NCI-H2171 treated with DMSO at 0.1 percent for 48 hours (cell line): ENCODE measurements around the gene FGF6.

Experiments used
- DNase-seq: peaks from one replicate; lab custom pipeline; 2025; lab: John Stamatoyannopoulos, UW

The FGF6 gene

DNA sequence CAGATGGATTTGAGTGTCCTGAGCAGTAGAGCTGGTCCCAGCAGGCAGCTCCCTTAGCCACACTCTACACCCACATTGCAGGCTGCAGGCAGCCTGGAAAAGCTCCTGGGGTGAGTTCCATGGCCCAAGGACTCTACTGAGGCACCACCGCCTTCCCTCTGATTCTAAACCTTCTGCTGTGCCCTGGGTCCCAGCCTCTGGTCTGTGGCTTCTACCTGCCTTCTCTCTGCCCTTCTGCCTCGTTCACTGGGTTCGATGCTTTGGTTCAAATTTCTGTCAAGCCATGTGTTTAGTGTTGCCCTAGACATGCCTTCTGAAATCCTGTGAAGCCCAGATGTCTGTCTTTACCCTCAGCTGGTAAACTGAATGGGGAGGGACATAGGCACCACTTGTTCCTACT, 1.5 kb upstream of the FGF6 start:
- no peak for DNase-seq

DNA sequence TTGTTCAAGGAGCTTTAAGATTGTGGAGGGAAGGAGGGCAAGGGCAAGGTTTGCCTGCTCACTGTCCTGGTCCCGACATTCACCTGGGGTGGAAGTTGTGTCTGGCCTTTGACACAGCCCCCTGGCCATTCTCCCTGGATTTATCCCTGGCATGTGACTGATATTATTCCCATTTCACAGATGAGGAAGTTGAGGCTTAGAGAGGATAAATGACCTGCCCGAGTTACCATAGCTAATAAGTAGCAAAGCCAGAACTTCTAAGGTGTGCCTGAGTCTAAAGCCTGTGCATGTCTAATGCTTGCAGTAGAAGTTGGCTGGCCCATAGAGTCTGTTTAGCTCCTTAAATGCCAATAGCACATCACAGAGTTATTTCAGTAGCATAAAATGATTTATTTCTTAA, 720 bp upstream of the FGF6 start:
- DNase-seq: no peak

DNA sequence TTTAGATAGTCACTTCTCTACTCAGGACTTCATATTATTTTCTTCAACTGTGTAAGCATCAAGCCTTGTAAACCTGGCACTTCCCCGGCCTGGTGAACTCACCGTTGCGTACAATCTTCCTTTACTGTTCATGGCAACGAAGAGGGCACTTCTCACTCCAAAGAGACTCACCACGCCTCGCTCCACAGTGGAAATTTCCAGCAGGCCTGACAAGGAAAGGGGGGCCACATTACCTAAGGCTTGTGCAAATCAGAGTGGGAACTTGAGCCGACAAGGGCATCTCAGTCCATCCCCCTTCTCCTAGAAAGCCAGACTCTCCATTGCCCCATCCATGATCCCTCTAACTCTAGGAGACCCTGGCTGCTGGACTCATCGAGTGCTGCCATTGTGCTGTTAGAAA, 1.6 kb downstream of the FGF6 start:
- no peak for DNase-seq

DNA sequence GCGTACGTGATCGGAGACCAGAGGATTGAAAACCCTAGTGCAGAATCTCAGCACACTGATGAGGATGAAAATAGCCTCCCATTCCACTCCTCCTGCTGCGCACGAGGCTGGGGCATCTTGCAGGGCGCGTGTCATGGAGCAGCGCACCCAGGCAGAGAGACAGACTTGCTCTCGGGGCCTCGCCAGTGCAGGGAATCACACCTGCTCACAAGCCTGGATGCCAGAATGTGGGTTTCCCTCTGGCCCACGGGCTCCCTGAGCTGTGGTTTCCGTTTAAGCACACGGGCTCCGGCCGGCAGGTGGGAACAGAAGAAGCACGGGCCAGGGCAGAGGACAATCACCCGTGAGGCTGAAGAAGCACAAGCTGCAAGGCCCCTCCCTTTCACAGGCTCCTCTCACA, 2.0 kb downstream of the FGF6 start:
- DNase-seq: no peak

DNA sequence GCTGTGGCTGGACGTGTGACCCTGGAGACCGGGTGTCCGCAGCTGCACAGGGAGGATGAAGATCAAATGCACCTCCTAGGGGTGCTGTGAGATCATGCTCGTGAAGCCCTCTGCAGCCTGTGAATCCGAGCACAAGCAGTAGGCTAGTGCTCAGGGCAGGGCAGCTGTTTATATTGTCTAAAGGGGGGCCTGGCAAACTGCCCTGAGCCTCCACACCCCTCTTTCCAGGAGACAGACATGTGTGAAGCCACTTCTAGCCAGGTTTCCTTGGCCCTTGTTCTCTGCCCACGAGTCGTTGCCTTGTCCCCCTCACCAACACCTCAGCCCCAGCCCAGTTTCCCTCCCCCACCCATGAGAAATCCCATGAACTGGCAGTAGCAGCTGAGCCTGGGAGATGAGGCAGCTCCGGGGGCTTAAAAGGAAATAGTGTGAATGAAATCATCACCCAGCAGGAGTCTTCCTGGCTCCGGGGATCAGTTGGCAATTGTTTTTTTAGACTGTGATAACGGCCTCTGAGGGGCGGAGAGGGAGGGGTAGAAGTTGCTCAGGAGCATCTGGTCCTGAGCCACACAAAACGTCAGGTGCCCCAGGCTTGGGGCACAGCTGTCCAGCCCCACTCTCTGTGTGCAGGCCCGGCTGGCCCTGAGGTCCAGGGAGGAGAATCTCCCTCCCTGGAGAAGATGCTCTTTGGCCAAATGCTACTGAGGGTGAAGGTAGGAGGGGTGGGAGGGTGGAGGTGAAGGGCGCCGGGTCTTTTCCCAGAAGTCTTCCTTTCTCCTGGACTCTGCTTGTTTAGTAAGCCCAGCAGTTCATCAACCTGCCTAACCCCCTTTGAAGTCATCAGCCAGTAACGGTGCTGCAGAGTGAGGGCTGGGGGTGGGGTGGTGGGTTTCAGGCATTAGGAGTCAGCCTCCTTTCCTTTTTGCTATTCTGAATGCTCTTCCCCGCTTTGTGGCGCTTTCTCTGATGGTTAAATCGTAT, 4.0 kb downstream of the FGF6 start:
- peak; percentile 89 for DNase-seq

DNA sequence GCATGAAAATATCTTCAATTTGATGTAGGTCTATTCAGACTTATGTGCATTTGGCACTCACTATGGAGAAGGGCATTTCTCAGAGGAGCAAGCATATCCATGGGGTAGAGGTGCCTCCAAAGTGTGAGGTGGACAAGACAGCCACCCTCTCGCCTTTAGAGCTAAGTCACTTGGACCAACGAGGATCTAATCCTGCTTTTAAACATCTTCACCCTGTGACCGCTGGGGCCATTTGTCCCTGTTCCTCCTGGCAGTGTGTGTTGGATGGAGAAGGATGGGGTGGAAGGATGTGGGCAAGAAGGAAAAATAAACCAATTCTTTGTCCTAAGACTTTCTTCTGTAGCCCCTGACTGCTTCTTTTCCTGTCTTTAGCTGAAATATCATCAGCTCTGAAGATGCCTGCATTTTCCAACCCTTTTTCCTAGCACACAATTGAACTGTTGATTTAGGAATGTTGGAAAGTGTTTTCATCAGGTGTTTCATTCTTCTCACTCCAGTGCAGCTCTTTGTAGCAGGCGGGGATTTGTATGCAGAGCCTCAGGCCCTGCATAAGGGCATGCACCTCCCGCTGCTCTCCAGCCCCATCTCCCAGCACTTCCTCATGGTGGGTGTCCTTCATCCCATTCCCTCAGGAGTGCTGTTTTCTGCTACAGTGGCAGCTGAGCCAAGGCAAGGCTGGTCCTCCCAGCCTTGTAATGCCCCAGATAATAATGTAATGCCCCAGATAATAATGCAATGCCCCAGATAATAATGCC, 5.3 kb downstream of the FGF6 start:
- DNase-seq: no peak

DNA sequence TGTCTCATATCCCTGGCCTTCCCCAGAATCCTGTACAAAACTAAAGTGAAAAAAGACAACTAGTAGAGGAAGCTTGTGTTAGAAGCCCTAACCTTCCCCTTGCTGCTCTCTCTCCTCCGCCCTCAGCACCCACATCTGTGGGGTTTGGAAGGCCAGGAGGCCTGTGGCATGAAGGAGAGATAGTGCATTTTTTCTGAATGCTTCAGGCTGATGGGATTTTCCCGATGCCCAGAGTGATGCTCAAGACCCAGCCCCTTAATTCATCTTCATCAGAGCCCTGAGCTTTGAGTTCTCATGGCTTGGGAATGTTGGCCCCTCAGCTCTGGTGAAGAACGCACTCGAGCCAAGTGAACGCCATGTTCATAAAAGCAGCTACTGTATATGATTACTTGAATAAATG, 5.9 kb downstream of the FGF6 start:
- no peak for DNase-seq

DNA sequence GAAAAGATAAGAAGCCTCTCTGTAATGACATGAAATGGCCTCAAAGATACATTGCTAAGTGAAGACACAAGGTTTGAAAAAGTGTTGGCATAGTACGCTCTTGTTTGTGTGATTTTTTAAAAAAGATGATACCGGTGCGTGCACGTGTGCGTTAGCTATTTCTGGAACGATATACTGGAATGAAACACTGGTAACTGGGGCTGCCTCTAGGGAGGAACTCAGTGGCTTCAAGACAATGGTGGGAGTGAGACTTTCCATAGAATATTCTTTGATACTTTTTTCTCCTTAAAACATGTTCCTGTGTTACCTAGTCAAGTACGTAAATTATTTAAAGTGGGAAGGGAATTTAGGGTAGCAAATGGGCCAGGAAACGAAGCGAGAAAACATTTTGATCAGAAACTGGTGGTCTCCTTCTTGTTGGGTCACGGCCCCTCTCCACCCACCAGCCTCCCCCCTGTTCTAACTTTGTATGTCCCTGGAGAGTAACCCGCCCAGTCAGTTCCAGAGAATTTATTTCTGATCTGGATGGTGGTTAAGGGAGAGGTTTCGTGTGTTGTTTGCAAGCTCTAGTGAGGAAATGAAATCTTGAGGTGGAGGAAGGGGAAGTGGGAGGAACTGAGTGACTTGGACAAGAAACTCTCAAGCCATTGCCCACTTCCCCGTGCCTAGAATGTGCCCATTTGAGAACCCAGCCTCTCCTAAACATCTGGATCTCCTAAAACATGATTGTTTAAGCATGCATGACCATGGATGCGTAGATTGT, 6.6 kb downstream of the FGF6 start:
- DNase-seq: no peak

DNA sequence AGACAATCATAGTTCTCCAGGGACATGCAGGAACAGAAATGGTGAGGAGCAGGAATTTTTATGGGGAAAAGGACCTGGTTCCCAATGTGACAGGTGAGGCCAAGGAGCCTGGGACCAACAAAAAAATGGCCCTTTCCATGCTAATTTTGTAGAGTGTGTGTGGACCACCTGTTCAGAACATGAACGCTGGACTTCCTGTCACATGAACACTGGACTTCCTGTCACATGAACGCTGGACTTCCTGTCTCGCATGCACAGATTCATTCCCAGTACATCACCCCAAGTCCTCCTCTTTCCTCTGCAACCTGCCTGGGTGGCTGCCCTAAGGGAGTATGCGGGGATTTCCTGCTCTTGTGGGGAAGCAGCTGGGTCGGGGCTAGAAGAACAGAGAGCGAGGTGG, 10.1 kb downstream of the FGF6 start:
- DNase-seq: peak; percentile 63

DNA sequence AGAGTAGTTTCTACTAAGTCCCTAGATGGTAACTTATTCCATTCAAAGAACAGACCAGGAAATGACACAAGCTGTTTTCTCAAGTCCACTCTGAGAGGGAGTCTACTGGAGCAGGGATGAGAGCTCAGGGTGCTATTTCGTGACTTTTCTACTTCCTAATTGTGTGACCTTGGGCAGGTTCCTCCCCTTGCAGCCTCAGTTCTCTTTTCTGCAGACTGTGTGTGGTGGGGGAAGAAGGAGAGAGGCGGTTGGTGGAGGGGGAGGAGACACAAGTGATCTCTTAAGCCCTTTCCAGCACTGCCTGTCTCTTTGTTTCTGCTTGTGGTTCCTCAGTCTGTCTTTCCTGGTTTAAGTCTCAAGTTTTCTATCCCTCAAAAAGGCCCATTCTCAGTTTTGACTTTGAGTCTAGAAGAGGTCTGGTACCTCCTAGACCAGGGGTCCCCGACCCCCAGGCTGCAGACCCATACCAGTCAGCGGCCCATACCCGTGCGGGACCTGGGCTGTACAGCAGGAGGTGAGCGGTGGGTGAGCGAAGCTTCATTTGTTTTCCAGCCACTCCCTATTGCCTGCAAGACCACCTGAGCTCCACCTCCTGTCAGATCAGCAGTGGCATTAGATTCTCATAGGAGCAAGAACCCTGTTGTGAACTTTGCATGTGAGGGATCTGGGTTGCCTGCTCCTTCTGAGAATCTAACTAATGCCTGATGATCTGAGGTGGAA, 10.7 kb downstream of the FGF6 start:
- DNase-seq: no peak

DNA sequence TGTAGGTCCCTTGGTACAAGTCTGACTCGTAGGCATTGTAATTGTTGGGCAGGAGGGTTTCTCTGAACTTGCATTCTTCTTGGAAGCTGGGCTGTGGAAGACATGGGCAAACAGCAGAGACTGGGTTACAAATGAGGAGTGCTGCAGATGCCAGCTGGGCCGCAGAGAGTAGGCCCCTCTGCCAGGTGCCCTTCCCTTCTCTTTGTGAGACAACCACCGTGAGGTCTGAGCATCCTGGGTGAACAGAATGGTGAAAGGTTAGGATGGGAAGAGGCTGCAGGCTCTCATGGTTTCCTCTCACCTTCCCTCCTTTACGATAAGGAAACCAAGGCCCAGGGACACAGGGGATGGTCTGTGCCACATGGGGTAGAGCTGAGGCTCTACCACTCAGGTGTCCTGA, 11.3 kb downstream of the FGF6 start:
- no peak for DNase-seq

DNA sequence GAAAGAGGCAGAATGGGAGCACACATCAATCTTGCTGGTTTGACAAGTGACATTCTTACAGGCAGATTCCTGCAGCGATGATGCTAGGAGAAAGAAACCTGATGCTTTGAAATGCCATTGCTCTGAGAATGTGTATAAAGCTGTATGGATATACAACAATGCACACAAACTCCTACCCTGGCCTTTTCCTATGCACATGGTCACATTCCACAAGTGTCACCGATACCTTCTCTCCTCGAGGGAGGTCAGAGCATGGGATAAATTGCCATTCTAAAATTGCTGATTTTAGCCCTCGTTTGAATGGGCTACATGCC, 11.9 kb downstream of the FGF6 start:
- DNase-seq: no peak

DNA sequence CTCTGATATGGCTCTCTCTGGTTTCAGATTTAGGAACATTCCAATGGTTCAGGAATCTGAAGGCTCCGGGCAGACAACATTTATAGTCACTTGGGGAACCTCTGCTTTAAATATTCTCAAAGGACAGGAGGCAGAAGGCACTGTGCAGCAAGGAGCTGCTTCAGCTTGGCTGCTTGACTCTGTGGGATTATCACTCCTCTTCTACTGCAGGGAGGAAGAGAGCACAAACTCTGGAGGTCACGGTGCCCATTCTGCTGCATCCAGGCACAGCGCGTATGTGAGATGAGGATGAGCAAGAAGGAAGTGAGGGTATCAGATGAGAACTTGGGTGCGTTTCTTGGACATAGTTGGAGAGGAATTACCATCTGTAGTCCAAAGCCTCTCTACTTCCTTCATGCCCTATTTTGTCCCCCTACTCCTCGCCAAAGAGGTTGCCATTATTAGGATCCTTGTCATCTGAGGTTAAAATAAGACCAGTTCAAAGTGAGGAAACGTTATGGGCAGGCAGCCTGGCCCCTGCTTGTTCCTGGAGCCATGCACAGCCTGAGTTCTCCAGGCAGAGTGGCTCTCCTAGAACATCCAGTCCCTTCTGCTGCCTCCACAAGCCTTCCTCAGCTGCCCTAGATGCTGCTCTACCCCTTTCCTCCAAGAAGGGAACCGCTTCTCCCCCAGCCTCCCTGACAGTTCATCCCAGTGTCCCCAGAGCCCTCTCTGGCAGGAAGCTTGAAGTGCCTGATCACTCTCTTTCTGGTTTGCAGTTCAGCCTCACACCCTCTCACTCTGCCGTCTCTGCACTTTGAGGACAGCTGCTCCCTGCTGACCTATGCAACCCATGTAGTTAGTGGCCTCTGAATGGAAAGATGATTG, 12.5 kb downstream of the FGF6 start:
- DNase-seq: no peak

DNA sequence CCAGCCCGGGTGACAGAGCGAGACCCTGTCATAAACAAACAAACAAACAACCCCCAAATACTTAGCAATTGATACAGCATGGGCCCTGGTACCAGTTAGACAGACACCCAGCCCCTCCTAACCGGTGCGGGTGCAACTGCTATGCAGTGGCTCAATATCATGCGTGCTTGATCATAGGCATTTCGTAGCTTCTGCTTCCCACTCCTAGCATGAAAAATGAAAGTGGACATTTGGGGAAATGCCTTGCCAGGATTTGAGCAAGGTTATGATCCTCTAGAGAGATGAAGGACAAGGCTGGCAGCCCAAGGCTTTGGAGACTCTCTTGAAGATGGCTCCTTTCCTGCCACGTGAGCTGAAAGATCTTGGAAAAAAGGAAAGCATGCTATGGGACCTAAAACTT, 13.7 kb downstream of the FGF6 start:
- DNase-seq: no peak

DNA sequence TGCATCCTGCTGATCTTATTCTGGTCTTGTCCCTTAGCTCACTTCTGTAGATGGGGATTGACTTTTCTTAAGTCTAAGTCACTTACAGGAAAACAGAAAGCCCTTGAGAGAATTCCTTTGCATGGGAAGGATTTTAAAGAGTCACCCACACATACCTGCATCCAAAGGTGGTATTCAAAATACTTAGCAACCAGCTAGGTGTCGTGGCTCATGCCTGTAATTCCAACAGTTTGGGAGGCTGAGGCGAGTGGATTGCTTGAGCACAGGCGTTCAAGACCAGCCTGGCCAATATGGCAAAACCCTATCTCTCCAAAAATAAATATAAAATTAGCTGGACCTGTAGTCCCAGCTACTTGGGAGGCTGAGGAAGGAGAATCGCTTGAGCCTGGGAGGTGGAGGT, 14.2 kb downstream of the FGF6 start:
- no peak for DNase-seq

DNA sequence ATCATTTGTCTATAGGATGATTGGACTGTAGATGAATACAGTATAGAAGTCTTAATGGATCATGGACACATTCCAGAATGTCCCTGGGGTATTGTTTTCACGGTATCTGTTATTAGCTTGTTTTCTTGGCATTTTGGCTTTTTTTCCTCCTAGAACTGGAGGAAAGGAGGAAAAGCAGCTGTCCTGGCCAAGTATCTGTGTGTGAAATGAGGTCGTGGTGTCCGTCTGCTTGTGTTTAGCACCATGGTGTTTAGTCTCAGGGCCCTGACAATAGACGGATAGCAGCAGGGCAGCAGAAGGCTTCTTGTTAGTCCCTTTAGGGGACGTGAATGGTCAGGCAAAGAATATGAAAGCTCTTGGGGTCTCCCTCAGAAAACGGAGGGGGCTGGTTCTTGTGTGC, 21.2 kb downstream of the FGF6 start:
- DNase-seq: no peak

DNA sequence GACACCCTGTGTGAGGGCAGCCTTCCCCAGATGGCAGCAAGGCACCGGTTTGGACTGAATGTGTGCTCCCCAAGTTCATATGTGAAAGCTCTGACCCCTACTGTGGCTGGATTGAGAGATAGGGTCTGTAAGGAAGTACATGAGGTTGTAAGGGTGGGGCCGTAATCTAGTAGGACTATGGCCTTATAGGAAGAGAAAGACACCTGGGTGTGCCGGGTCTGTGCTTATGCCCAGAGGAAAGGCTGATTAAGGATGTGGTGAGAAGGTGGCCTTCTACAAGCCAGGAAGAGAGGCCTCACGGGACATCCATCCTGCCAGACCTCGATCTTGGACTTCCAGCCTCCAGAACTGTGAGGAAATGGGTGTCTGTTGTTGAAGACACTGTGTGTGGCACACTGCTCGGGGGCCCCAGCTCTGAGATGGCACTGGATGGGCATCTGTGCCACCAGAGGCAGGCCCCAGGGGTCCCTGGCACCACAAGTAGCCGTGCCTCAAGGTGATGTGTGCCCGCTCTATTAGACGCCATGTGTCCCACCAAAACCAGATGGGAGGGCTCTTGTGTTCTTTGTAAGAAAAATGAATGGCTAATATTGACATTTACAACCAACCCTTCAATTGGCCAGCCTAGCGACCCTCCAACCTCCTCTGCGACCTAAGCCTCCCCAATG, 22.0 kb downstream of the FGF6 start:
- DNase-seq: no peak

DNA sequence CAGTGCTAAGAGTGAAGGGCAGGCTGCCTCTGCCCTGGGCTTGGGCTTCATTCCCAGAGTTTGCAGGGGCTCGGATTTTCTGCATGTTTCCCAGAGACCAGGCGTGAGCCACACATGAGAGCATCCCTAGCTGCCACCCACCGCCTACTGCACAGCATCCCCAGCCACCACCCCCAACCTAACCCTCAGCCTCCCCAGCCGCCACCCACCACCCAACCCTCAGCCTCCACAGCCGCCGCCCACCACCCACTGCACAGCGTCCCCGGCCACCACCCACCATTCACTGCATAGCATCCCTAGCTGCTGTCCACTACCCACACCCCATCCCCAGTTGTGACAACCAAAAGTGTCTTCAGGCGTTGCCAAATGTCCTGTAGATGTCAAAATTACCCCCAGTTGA, 22.6 kb downstream of the FGF6 start:
- DNase-seq: no peak

DNA sequence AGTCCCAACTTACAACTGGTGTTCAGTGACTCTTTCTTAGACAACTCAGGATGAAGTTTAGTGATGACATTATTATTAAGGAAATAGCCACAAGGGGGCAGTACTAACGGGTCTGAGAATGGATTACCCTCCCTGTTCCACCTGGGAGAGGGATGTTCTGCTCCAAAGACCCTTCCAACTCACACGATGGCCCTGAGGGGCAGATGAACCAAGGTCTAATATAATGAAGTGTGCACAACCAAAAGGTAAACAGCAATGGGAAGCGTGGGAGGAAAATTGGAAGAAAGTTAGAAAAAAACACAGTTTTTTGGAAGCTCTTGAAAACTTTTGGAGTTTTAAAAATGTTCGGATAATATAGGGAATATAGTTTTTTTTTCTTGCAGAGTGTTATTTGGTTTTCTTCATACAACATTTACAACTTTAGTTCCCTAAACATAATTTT, 24.0 kb downstream of the FGF6 start:
- peak; percentile 49 for DNase-seq

DNA sequence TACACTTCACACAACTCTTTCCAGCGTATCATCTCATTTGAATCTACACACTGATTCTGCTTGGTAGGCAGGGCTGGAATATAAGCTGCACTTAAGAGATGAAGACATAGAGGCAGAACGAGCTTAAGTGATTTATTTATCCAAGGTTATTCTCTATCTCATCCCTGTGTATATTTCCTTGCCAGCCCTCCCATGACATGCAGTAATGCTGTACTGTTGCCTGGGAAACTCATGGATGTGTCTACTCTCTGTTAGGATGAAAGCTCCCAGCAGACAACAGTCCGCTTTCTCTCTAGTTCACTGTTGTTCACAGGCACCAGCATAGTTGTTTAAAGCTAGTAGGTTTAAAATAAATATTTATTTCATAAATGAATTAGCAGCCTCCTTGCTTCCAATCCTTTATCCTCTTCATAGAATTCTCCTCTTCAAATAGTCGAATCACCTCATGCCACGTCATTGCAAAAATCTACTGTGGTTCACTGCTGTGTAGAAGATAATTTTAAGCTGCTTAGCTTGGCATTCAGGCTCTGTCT, 25.4 kb downstream of the FGF6 start:
- DNase-seq: no peak
